SKM-1 (cell line): ENCODE measurements around the gene DSE.

ENCODE experiments used
- DNase-seq: peaks from one replicate; lab custom pipeline; 2025; ENCODE audit not compliant: unreplicated experiment; lab: John Stamatoyannopoulos, UW

The DSE gene

GRCh38 chr6:116409756-116410155 lies 39.0 kb downstream of the DSE start:
- peak; percentile 38 for DNase-seq

GRCh38 chr6:116411284-116411623 lies 40.5 kb downstream of the DSE start:
- DNase-seq = no peak

GRCh38 chr6:116412270-116412669 lies 41.5 kb downstream of the DSE start:
- DNase-seq = no peak

GRCh38 chr6:116413357-116413756 lies 42.6 kb downstream of the DSE start:
- no peak for DNase-seq

GRCh38 chr6:116417661-116418060 lies 46.9 kb downstream of the DSE start:
- DNase-seq = no peak

GRCh38 chr6:116419069-116419786 lies 48.5 kb downstream of the DSE start:
- no peak for DNase-seq

GRCh38 chr6:116420341-116420740 lies 49.6 kb downstream of the DSE start:
- no peak for DNase-seq

- DNase-seq = no peak
Measured at GRCh38 chr6:116422238-116422637, 51.5 kb downstream of the DSE start.

- no peak for DNase-seq
Measured at GRCh38 chr6:116424001-116424400, 53.3 kb downstream of the DSE start.

- DNase-seq = no peak
Measured at GRCh38 chr6:116426551-116426950, 55.8 kb downstream of the DSE start.

GRCh38 chr6:116429111-116429510 lies 58.4 kb downstream of the DSE start:
- no peak for DNase-seq

GRCh38 chr6:116430860-116431259 lies 60.1 kb downstream of the DSE start:
- no peak for DNase-seq

- no peak for DNase-seq
Measured at GRCh38 chr6:116431964-116432595, 61.3 kb downstream of the DSE start.

GRCh38 chr6:116433206-116433712 lies 62.5 kb downstream of the DSE start:
- no peak for DNase-seq

GRCh38 chr6:116434056-116434725 lies 63.4 kb downstream of the DSE start:
- DNase-seq = no peak

GRCh38 chr6:116436586-116436985 lies 65.8 kb downstream of the DSE start:
- no peak for DNase-seq

GRCh38 chr6:116437656-116438055 lies 66.9 kb downstream of the DSE start:
- DNase-seq = no peak

GRCh38 chr6:116438590-116439448 lies 68.1 kb downstream of the DSE start:
- DNase-seq = no peak

GRCh38 chr6:116439522-116440051 lies 68.8 kb downstream of the DSE start:
- no peak for DNase-seq

- DNase-seq = no peak
Measured at GRCh38 chr6:116443105-116443504, 72.4 kb downstream of the DSE start.

GRCh38 chr6:116444092-116444491 lies 73.3 kb downstream of the DSE start:
- DNase-seq = peak; percentile 36
